RWPE1 (cell line): ENCODE measurements around the gene THAP4.

Source experiments
- CTCF ChIA-PET: fragments of 350-600 bp; sonication (Branson Sonifier 250); formaldehyde crosslinking; extraction: SDS; loops from one replicate; lab custom pipeline; 2021; lab: Yijun Ruan, JAX
- POLR2A ChIA-PET: fragments of 400-600 bp; formaldehyde crosslinking; extraction: SDS; loops from one replicate; lab custom pipeline; 2020; ENCODE audit warnings: antibody characterized with exemption; ENCODE audit not compliant: low non-redundant PET; lab: Yijun Ruan, JAX
- DNase-seq: peaks from one replicate; pipeline ENCODE4 v3.0.0; 2012; ENCODE audit warnings: low spot score
- H3K27ac ChIP-seq: fragments of 450-650 bp; 2 replicates; pipeline ENCODE4 v1.5.1; 2017
- CTCF ChIP-seq: fragments of 450-650 bp; conservative IDR thresholded peaks from 2 replicates; pipeline ENCODE4 v1.5.1; 2017; ENCODE audit warnings: low read depth, mild to moderate bottlenecking

THAP4 gene

GRCh38 chr2:241559323-241560161 is 77.4 kb downstream of the THAP4 start:
- TF ChIP-seq CTCF = no peak
- peak overlapping the region; percentile 84 for H3K27ac ChIP-seq
- CTCF ChIA-PET = no interaction called here
- DNase-seq = peak; percentile 54
- POLR2A ChIA-PET = no interaction called here

GRCh38 chr2:241558532-241559322 is 78.2 kb downstream of the THAP4 start, which contains the start of gene BOK:
BOK (plus strand) TSS chr2:241558745; CDS start chr2:241559484, 739 bp downstream.
- DNase-seq = peak; percentile 76
- CTCF ChIA-PET = interaction anchor here (1.2 kb wide), 1 partner anchor 143 kb away, joined by 3 read pairs; the partner anchor contains the start of gene ING5
- H3K27ac ChIP-seq = peak within 1 kb of the TSS; percentile 84
- no peak for TF ChIP-seq CTCF
- POLR2A ChIA-PET = interaction anchor here (0.6 kb wide), 1 partner anchor 11 kb away, joined by 4 read pairs; no protein-coding TSS in a partner anchor

GRCh38 chr2:241556746-241557145 is 80.2 kb downstream of the THAP4 start:
- no peak overlapping the region for H3K27ac ChIP-seq
- ChIA-PET POLR2A (no interaction called here), CTCF (no interaction called here)
- no peak for TF ChIP-seq CTCF
- no peak for DNase-seq

- ChIA-PET CTCF (no interaction called here), POLR2A (no interaction called here)
- TF ChIP-seq CTCF = no peak
- DNase-seq = no peak
- peak overlapping the region; percentile 63 for H3K27ac ChIP-seq
Observed at GRCh38 chr2:241555711-241556110, 81.2 kb downstream of the THAP4 start.

GRCh38 chr2:241554610-241555322 is 82.2 kb downstream of the THAP4 start:
- no peak for DNase-seq
- peak overlapping the region; percentile 63; the same call in 1 of the 2 replicates for H3K27ac ChIP-seq
- no peak for TF ChIP-seq CTCF
- ChIA-PET CTCF (interaction anchor here (0.6 kb wide), 1 partner anchor 104 kb away, joined by 3 read pairs; no protein-coding TSS in a partner anchor), POLR2A (no interaction called here)
